GM19035 (cell line): Measurements from ENCODE around the gene KCNF1.

ENCODE experiments used
- ATAC-seq: cut with Tn5 transposase; IDR thresholded peaks from one replicate; pipeline ENCODE4 v1.9.1; 2021; ENCODE audit not compliant: unreplicated experiment

KCNF1 gene

GRCh38 chr2:10961490-10961875 lies 49.7 kb downstream of the KCNF1 start:
- ATAC-seq = no peak

GRCh38 chr2:10962004-10962403 lies 50.3 kb downstream of the KCNF1 start:
- ATAC-seq = no peak

- ATAC-seq = no peak
Measured at GRCh38 chr2:10963155-10963554, 51.4 kb downstream of the KCNF1 start.
